ENCODE data around the gene ENDOG. TPM values are rescaled to one million over a fixed set of nuclear protein-coding genes. Genes with fewer than 3 reads are reported as not detected.

The ENDOG gene
- total RNA-seq, 1 experiment from 2014 or later: 16.7 TPM

DNA sequence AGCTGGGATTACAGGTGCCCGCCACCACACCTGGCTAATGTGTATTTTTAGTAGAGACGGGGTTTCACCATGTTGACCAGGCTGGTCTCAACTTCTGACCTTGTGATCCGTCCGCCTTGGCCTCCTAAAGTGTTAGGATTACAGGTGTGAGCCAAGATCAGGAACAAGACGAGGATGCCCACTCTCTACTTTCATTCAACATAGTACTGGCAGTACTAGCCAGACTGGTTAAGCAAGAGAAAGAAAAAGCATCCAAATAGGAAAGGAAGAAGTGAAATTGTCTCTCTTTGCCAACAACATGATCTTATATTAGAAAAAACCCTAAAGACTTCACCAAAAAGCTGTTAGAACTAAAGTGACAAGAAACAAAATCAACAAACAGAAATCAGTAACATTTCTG is 7.4 kb upstream of the ENDOG start:
- Histone ChIP-seq H3T11ph (ENCODE audit: low read length) (no peak overlapping the region), H3K27ac (ENCODE audit: insufficient read length, low read depth, low read length) (no peak overlapping the region), H3K9ac (ENCODE audit: extremely low read depth, insufficient read length, low read length) (no peak overlapping the region), H4K91ac (ENCODE audit: insufficient read length, low read depth, low read length) (no peak overlapping the region), H4K8ac (replicated peaks; ENCODE audit: insufficient read length, low read depth, low read length) (no peak overlapping the region), H3K79me2 (ENCODE audit: insufficient read depth, low read length) (no peaks in the 10 kb centered on the region), H3K79me1 (ENCODE audit: insufficient read depth, low read depth, low read length, poor library complexity, severe bottlenecking) (no peaks in the 10 kb centered on the region), H2BK15ac (ENCODE audit: low read depth, low read length) (no peak overlapping the region), H3K4me1 (ENCODE audit: insufficient read depth, low read length) (no peaks in the 10 kb centered on the region), H2BK12ac (ENCODE audit: insufficient read length, low read depth, low read length) (no peak overlapping the region), H3K18ac (ENCODE audit: insufficient read length, low read depth, low read length) (no peak overlapping the region), H3K14ac (ENCODE audit: insufficient read depth, low read length) (no peak overlapping the region), H4K20me1 (ENCODE audit: control insufficient read depth, insufficient read depth, insufficient read length) (no peaks in the 10 kb centered on the region), H2BK20ac (ENCODE audit: low read depth, low read length, poor library complexity, severe bottlenecking) (no peak overlapping the region), H3K4me2 (ENCODE audit: insufficient read depth, insufficient read length, low read length) (no peak overlapping the region), H3K56ac (ENCODE audit: insufficient read length, low read depth, low read length) (no peak overlapping the region), H2AFZ (ENCODE audit: low read length) (no peak overlapping the region), H3K23me2 (ENCODE audit: insufficient read length, low read depth, low read length, poor library complexity, severe bottlenecking) (no peaks in the 10 kb centered on the region), H3K27me3 (ENCODE audit: insufficient read depth, low read length) (no peaks in the 10 kb centered on the region), H3K4ac (ENCODE audit: low read depth, low read length) (no peak overlapping the region), H2BK5ac (ENCODE audit: insufficient read length, low read length) (no peak overlapping the region), H3K23ac (ENCODE audit: insufficient read length, low read depth, low read length) (no peak overlapping the region), H3K9me3 (ENCODE audit: control insufficient read depth, low read depth, low read length) (no peaks in the 10 kb centered on the region), H2AK5ac (ENCODE audit: insufficient read length, low read length) (no peak overlapping the region), H2BK120ac (ENCODE audit: low read depth, low read length, poor library complexity, severe bottlenecking) (no peak overlapping the region), H4K5ac (ENCODE audit: insufficient read length, low read depth, low read length) (no peak overlapping the region)
- Mint-ChIP-seq H3K27ac (no peak overlapping the region; a peak in 1 of 7 replicates), H3K27me3 (ENCODE audit: low read depth) (no peaks in the 10 kb centered on the region), H3K36me3 (ENCODE audit: insufficient read depth in 1 of 3, low read depth in 3 of 3) (peaks cover under 1 to 17% (median 16%) of the 10 kb centered on the region in 3 experiments; a peak in 5 of 7 replicates), H3K4me3 (no peak overlapping the region), H3K4me1 (no peaks in the 10 kb centered on the region), H3K9me3 (no peaks in the 10 kb centered on the region)
- TF ChIP-seq, protein P1, sequence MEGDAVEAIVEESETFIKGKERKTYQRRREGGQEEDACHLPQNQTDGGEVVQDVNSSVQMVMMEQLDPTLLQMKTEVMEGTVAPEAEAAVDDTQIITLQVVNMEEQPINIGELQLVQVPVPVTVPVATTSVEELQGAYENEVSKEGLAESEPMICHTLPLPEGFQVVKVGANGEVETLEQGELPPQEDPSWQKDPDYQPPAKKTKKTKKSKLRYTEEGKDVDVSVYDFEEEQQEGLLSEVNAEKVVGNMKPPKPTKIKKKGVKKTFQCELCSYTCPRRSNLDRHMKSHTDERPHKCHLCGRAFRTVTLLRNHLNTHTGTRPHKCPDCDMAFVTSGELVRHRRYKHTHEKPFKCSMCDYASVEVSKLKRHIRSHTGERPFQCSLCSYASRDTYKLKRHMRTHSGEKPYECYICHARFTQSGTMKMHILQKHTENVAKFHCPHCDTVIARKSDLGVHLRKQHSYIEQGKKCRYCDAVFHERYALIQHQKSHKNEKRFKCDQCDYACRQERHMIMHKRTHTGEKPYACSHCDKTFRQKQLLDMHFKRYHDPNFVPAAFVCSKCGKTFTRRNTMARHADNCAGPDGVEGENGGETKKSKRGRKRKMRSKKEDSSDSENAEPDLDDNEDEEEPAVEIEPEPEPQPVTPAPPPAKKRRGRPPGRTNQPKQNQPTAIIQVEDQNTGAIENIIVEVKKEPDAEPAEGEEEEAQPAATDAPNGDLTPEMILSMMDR (conservative IDR thresholded peaks at IDR 0.05): no peak
- no CpG with 5 or more reads among the region's 5 CpGs for WGBS (ENCODE audit: extremely low coverage, insufficient read length, low lambda C conversion rate)
- no peak for DNase-seq

All from H9 (cell line).